Left renal pelvis (tissue), 4 donors: ENCODE measurements around the gene GRK5. TPM values are rescaled to one million over a fixed set of nuclear protein-coding genes. Genes with fewer than 3 reads are reported as not detected.

ENCODE experiments used
- DNase-seq, 4 donors: peaks; one replicate each; pipeline ENCODE4 v3.0.0-alpha.2; 2013; ENCODE audit warnings: low read depth in 4 of 4, low spot score in 3 of 4
- polyA plus RNA-seq, 4 donors: library from polyadenylated mRNA; unstranded; fragments of 120-200 nt; gene quantifications; one replicate each; pipeline ENCODE4 v1.2.1, GENCODE V29; 2013; ENCODE audit not compliant: insufficient read length in 4 of 4

Gene GRK5
- polyA plus RNA-seq, 4 donors: 14.5 to 35.1 (median 18.2) TPM

- DNase-seq: no peak
These were observed 106.3 kb downstream of the GRK5 start for GRCh38 chr10:119313644-119314043.

DNA sequence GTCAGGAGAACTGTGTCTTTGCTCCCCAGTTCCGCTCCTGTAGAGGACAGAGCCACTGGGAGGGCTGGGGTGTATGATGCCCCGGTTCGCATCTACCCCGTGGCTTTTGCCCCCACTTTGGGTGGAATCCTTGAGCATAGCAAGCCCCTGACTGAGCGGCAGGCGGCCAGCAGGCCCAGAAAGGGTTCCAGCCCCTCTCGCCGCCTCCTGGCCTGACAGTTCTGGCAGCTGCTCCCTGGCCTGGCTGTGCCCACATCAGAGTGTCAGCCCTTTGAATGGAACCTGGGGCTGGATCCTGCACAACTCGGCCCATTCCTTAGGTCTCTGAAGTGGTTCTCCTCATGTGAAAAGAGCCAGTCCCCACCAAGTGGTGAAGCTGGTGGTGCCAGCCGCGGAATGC lies 106.7 kb downstream of the GRK5 start:
- no peak for DNase-seq

DNA sequence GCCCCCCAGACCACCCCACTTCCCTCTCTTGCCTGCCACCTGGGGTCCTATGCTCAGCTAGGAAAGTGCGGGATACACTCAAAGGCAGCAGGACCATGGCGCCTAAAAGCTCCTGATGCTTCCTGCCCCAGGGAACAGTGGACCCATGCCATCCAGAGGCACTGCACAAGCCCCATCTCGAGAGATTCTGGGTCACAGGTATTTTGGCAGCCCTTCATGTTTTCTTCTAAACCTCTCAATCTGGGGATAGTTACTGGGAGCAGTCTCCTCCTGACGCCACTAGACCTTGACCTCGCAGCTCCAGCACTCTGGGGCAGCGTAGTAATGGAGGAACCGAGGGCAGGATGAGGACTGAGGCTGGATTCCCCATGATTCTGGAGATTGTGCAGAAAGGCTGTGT lies 107.1 kb downstream of the GRK5 start:
- DNase-seq: no peak

GRCh38 chr10:119315128-119316001 lies 108.0 kb downstream of the GRK5 start:
- DNase-seq: no peak

DNA sequence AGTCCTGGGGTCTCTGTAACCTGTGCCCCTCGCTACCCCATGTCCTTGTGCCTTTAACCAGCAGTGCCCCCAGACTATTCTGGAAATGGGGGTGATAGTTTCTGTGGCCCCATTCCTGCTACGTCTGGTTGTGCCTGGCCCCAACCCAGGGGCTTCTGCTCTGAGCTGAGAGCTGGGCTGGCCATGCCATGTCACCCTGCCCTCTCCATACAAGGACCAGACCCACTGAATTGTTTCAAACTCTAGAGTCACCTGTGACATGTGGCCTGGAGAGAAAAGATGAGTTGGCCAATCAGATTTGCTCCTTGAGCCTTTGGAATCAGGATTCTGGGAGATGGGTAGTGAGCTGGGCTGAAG lies 108.6 kb downstream of the GRK5 start:
- no peak for DNase-seq

- no peak for DNase-seq
These were observed 109.3 kb downstream of the GRK5 start for GRCh38 chr10:119316729-119317097.

- DNase-seq: no peak
These were observed 111.2 kb downstream of the GRK5 start for GRCh38 chr10:119318411-119319160.

- DNase-seq: no peak
These were observed 112.0 kb downstream of the GRK5 start for GRCh38 chr10:119319161-119319919.

DNA sequence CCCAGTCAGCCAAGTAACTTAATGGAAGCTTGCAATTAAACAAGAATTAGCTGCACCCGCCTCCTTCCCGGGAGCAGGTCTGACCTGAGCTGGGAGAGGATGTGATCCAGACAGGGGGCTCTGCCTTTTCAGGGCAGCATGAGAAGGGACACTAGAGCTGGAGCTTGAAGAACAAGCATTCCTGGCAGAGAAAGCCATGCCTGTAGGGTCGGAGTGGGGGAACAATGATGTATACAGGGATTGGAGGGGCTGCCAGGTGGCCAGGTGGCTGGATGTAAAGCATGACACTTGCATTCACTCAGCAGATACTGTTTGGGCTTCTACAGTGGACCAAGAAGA lies 112.5 kb downstream of the GRK5 start:
- DNase-seq: no peak

GRCh38 chr10:119320981-119321380 lies 113.6 kb downstream of the GRK5 start:
- DNase-seq: no peak

DNA sequence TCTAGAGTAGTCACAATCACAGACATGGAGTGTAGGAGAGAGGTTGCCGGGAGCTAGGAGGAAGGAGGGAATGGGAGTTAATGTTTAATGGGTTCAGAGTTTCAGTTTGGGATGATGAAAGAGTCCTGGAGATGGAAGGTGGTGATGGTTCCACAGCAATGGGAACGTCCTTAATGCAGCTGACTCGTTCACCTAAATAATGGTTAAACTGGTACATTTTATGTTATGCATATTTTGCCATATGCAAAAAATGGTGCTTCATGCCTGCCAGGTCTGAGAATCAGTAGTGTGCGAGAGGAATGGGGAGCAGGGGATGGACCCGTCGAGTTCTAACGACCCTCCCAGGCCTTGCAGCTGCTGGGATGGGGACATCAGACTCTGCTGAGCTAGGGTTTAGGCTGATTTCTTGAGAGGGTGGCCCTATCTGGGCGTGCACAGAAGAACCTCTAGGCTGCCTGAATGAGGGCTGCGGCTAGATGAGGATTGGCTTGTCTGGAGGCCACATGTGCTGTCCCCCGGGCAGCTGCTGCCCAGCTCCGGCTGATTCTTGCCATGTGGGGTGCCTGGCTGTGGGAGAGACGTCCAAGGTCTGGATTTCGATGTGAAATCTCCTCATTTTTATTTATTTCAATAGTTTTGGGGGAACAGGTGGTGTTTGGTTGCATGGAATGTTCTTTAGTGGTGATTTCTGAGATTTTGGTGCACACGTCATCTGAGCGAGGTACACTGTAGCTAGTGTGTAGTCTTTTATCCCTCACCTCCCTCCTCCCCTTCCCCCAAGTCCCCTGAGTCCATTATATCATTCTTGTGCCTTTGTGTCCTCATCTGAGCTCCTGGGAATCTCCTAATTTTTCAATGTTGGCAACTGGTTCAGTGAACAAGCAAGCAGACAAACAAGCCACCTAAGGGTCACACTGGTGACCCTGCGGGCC lies 116.0 kb downstream of the GRK5 start:
- no peak for DNase-seq

- DNase-seq: no peak
These were observed 117.8 kb downstream of the GRK5 start for GRCh38 chr10:119325131-119325530.

GRCh38 chr10:119326167-119326566 lies 118.8 kb downstream of the GRK5 start:
- no peak for DNase-seq

- no peak for DNase-seq
These were observed 119.8 kb downstream of the GRK5 start for GRCh38 chr10:119327096-119327745.

DNA sequence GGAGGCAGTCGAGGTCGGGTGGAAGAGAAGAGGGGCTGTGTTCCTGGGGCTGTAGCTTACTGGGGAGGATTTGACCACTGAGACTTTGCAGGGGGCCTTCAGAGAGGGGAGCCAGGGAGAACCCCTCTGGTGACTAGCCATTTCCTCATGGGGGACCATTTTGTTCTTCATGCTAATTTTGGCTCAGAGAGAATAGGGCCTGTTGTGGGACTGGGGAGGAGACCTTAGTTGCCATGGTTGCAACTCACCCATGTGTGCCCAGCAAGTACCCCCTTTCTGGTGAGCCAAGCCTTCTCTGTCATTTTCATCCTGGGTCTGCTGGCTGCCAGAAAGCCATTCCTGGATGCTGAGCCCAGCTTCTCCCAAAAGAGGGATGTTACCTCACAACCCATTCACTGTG lies 120.9 kb downstream of the GRK5 start:
- no peak for DNase-seq

- no peak for DNase-seq
These were observed 123.0 kb downstream of the GRK5 start for GRCh38 chr10:119330342-119330741.

- DNase-seq: no peak
These were observed 123.7 kb downstream of the GRK5 start for GRCh38 chr10:119331061-119331460.

GRCh38 chr10:119333146-119333792 lies 125.9 kb downstream of the GRK5 start:
- DNase-seq: no peak

GRCh38 chr10:119335671-119336353 lies 128.4 kb downstream of the GRK5 start:
- DNase-seq: no peak
